HG02870 (cell line): Measurements from ENCODE around the gene ZNF664.
"Not testable (repeated sequence)": the region's sequence is repeated elsewhere in the genome, so short reads cannot be mapped to it uniquely, and the experiment has no call there.

Experiments
- ATAC-seq: cut with Tn5 transposase; IDR thresholded peaks from one replicate; pipeline ENCODE4 v1.9.1; 2021; ENCODE audit warnings: mild to moderate bottlenecking, moderate library complexity; ENCODE audit not compliant: unreplicated experiment

Gene ZNF664

DNA sequence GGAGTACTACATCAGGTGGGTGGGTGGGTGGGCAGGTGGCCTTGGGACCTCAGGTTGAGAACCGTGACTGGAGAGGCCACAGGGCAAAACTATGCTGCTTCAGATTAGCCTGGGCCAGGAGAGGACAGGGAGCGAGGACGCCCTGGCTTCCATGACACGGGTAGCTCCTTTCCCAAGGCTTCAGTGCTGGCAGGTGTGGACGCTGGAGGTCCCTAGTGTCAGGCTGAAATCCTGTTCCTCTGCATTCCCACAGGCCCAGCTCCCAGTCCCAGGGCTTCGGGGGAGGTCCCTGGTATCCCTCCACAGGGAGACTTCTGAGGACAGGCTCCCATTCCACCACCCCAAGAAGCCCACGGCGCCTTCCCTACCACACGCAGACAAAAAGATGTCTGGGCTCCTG, 32.0 kb upstream of the ZNF664 start:
- no peak for ATAC-seq

DNA sequence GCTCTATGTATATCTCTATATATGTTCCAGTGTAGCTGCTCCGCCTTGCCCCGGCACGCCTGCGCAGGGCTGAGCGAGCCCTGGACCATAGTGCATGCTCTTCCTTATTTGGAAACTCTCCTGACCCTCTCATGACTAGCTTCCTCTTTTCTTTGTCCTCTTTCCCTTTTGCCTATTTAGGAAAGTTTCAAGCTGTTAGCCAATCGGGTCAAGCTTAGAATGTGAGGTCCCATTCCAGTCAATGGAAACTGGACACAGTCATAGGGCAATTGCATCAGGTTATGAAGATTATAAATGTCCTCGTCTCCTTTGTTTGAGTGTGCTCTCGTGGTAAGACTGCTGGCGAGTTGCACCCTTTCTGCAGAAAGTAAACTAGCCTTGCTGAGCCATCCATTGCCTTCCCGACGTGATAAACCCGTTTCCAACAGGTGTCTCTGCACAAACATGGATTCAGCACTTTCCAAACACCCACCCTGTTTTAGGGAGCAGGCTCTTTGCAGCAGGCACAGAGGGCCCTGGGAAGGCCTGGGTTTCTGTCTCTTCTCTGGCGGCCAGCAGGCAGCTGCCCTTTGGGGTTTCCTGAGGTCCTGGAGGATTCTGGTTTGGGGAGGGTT, 31.3 kb upstream of the ZNF664 start:
- no peak for ATAC-seq

DNA sequence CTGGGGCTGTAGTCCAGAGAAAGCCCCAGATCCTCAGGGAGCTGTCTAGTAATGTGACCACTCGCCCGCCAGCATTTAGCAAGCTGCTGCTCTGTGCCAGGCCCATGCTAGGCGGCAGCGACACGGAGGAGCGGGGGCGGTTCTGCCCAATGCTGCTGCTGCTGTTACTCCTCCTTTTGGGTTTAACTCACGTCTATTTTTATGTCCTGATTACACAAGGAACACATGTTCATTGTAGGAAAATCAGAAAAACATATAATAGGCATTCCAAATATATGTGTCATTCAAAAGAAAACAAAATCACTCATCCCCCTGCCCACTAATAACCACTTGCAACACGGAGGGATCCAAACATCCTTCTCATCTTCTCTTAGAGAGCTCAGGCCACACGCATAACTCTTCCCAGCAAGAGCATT, 30.8 kb upstream of the ZNF664 start:
- ATAC-seq, result no peak

DNA sequence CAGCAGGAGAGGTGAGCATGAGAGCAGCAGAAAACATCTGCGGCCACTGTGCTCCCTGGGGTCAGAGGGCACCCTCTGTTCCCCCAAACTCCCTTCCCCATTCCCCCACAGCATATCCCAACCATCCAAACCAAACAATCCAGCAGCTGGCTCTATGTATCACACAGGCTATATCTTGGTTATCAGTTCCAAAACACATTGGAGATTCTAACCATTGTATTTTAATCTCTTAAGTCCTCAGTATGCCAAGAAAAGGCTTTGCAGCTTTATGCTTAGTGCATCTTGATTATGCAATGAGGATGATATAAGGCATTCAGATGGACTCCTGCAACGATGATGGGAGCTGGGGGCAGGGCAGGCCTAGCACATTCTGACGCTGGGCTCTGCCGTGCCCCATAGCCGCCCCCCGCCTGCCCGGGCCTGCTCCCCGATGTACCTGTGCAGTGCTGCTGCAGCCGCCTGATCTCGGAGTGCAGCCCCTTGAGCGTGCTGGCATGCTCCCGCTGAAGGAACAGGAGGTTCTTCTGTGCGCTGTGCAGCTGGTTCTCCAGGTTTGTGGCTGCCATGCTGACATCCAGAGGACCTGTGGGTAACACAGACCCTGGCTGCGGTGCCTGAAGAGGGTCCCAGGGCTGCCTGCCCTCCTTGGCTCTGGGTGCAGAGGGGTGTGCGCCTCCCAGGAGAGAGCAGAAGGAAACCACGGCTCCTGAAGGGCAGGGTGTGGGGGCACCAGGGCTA, 29.9 kb upstream of the ZNF664 start:
- ATAC-seq, result no peak

DNA sequence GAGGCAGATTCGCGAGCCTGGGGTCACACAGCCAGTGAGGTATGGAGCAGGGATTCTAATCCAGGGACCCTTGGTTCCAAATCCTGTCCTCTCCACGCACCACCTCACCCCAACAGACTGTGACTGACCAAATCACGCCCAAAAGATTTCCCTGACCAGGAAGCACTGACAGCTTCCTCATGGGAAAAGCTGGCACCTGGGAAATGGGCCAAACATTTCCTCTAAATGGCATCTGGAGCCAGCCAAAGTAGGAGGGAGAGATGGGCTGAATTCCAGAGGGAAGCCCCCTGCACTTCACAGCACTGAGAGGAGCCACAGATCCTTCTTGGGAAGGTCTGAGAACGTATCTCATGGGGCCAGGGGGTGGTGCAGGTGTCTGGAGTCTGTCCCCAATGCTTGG, 29.2 kb upstream of the ZNF664 start:
- no peak for ATAC-seq

DNA sequence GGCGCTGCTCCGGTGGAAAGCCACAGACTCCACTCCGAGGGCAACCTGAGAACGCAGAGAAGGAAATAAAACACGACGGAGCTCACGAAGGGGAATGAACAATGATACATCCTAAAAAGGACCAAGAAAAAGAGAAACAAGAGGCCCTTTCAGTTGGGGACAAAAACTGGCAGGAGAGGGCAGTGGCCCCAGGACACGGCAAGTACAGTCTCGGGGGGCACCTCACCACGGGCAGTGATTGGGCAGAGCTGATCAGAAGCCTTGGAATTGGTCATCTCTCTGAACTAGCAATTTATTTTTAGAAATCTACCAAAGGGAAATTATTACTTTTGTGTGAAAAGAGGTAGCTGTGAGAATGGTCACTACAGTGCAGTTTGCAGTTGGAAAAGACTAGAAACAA, 28.3 kb upstream of the ZNF664 start:
- no peak for ATAC-seq

DNA sequence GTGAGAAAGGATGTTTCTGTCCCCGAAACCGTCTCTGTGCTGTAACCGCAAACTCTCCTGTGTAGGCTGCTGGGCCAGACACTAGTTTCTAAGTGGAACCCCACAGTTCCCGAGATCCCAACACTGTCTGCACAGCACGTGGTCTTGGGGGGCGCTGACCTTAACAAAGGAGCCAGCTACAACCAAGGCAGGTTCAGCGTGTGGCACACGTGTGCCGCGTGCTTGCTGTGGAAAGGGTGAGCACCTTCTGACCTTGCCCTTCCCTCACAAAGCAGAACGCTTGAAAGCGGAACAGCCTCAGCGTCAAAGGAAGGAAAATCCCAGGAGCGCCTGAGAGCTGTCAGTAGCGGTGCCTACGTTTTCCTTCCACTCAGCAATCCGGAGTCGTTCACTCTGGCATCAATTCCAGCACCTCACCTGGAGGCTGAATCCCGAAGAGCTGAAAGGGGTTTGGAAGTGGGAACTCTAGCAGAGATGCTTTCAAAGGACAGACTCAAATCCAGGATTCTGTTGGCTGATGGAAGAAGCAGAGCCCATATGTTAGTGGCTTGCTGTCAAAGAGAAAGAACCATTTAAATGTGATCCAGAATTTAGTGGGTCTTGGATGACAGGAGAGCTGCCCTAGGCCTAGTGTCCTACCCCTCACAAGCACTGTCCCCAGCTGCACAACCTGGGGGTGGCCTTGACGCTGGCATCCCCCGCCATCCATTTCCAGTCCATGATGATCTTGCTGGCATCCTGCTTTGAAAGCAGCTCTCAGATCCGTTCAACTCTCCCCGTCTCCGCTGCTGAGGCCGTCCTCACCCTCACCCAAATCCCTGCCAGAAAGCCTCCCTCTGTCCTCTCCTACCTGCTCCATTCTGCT, 27.5 kb upstream of the ZNF664 start:
- ATAC-seq, result no peak

DNA sequence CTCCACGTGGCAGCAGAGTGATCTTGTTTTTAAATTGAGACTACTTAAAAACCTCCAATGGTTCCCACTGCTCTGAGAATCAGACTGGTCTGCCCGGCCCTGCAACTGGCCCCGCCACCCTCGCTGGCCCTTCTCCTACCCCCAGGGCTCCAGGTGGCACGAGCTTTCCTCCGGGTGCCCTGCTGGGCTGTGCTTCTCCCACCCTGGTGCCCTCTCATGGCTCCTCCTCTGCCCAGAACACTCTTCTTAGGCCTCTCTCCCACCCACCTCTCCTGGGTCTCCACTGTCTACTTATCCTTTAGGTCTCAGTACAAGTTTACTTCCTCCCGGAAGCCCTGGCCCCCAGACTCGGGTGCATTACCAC, 26.9 kb upstream of the ZNF664 start:
- no peak for ATAC-seq

DNA sequence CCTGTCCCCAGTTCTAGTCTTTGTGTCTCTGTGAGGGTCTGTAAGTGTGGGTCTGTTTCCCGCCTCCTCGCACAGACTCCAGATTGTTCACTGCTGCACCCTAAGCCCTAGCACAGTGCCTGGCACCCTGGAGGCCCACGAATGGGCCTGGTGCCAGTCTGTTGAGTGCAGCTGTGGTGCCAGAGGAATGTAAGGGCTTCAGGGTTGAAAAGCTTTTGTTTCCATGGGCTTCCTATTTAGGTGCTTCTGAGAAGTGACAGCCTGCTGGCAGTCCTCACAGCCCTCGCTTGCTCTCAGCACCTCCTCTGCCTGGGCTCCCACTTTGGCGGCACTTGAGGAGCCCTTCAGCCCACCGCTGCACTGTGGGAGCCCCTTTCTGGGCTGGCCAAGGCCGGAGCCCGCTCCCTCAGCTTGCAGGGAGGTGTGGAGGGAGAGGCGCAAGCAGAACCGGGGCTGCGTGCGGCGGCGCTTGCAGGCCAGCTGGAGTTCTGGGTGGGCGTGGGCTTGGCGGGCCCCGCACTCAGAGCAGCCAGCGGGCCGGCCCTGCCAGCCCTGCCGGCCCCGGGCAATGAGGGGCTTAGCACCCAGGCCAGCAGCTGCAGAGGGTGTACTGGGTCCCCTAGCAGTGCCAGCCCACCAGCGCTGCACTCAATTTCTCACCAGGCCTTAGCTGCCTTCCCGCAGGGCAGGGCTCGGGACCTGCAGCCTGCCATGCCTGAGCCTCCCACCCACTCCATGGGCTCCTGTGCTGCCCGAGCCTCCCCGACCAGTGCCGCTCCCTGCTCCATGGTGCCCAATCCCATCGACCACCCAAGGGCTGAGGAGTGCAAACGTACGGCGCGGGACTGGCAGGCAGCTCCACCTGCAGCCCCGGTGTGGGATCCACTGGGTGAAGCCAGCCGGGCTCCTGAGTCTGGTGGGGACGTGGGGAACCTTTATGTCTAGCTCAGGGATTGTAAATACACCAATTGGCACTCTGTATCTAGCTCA, 26.2 kb upstream of the ZNF664 start:
- not testable (repeated sequence) for ATAC-seq

DNA sequence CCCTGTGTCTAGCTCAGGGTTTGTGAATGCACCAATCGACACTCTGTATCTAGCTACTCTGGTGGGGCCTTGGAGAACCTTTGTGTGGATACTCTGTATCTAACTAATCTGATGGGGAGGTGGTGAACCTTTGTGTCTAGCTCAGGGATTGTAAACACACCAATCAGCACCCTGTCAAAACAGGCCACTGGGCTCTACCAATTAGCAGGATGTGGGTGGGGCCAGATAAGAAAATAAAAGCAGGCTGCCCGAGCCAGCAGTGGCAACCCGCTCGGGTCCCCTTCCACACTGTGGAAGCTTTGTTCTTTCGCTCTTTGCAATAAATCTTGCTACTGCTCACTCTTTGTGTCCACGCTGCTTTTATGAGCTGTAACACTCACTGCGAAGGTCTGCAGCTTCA, 25.5 kb upstream of the ZNF664 start:
- not testable (repeated sequence) for ATAC-seq

DNA sequence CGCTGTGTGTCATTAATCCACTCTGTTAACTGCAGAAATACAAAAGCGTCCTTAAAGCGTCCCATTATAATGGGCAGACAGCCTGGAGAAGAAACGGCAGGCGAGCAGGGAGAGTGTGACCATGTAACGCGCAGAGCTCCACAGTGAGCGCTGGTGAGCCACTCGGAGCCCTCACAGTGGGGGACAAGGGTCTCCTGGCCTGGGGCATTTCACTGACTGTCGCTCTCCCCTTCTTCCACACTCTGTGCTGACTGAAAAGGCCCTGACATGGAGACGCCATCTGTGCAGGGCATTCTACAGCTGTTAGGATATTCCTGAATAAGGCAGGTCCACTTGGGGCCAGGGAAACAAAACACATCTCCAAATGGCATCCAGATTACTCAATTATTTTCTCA, 24.6 kb upstream of the ZNF664 start:
- ATAC-seq, result no peak

DNA sequence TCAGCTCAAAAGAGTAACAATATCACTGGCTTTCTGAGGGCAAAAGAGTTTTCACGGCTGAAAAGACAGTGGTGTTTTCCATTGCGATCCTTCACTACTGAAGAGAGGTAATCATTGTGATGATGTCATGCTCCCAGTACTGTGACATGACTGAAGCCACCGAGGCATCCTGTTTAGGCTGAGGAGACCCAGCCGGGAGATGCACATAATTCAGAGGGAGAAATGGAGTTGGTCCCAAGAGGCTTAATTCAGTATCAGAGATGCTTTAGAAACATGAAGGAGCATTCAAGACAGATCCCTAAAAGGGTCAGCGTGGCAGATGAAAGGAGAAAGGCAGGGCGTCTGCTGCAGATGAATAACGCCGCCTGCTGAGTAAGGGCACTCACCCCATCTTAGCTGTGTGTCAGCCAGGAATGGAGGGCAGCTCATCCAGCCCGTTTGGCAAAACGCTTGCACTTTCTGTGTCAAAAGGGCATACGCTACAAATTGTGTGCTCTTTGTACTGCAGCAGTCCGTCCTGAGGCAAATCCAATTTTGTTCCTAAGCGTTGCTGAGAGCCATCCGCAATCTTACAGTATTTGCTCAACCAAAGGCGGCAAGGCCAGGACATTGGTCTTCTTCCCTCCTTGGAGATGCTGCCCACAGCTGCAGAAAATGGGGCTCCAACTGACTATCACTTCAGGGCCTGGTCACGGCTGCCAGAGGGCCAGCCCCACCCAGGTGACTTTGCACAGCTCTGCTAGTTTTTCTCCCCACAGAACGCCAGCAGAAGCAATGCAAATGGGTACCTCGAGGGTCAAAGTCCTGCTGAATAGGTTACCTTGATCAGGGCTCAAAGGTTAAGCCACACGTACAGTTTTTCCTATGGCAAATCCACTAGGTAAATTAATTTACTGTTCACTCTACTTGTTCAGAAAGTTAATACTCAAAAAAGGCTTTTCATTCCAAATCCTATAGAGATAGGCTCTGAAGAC, 23.9 kb upstream of the ZNF664 start:
- ATAC-seq, result no peak

DNA sequence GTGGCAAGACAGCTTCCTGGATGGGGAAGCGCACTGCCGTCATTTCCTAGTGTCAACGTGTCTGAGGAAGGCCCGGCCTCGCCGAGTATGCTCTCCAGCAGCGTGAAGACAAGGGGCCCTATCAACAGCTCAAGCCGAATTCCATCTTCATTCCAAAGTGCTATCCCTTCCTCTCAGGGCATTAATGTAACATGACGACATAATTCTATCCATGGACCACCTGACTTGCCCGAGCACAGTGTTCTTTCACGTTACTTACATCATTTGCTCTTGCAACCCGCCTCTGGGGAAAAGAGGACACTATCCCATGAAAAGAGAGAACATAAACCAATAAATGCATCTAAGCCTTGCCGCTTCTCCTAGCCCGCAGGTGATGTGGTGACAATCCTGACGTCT, 23.2 kb upstream of the ZNF664 start:
- no peak for ATAC-seq

DNA sequence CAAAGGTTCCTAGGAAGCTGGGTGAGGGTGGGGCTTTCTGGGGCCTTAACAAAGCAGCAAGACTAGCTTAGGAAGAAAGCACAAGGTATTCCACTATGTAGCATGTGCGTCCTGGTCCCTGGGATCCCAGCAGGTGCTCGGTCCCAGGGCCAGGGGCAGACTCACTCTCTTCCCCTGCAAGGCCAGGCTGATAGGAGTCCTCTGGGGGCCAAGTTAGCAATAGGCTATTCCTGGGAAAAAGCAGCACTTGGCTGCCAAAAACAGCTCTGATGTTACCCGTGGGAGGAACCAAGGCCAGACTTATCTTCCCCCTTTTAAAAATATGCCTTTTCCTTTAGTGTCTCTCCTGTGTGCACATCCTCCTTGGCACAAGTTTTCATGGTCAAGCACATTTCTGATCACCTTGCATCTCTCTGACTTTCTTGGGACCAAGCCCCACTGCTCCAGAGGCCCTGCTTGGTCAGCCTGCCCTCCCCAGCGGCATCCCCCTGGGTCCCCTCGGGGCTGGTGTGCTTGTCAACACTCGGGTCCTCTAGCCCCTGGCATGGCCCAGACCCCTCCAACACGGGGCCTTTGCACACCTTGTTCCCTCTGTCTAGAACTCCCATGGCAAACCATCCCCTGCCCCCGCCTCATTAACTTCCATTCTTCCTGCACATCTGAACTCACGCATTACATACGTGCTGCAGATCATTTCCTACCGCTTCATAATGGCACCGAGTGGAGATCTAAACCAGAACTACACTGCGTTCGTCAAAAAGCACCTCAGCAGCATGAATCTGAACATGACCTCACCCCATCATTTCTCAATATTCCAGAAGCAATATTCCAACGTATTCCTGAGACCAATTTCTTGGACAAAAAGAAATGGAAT, 22.3 kb upstream of the ZNF664 start:
- ATAC-seq, result no peak

DNA sequence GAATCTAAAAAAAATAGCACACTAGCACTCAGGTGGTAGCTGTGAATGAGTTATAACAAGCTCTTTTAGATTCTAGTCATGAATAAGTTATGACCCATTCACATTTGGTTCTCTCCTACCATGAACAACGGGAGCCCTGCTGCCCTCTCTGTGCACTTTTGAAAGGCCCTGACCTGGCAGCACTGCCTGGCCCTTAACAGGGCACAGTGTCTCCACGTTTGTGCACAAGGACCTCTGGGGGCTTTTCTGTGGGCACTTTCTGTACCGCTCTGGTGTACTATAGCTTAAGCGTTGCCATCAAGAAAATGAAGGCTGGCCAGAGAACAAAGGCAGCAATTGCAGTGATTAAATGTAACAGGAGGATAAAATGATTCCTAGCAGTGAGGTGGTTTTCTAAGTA, 21.5 kb upstream of the ZNF664 start:
- no peak for ATAC-seq

DNA sequence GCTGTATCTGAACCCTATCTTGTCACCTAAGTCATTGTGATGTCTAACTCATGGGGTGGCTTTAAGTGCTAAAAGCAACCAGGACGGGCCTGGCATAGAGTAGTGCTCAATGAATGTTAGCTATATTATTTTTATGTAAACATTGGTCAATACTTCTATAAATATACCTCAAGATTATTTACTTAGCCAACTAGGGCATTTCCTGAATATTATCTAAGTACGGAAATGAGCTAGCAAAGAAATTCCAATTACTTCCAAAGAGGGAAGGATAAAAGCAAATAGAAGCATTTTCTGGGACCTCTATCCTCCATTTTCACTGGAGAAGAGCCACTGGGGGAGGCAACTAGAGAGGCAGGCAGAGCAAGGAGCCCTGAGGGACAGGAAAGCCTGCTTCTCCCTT, 21.0 kb upstream of the ZNF664 start:
- ATAC-seq, result no peak

DNA sequence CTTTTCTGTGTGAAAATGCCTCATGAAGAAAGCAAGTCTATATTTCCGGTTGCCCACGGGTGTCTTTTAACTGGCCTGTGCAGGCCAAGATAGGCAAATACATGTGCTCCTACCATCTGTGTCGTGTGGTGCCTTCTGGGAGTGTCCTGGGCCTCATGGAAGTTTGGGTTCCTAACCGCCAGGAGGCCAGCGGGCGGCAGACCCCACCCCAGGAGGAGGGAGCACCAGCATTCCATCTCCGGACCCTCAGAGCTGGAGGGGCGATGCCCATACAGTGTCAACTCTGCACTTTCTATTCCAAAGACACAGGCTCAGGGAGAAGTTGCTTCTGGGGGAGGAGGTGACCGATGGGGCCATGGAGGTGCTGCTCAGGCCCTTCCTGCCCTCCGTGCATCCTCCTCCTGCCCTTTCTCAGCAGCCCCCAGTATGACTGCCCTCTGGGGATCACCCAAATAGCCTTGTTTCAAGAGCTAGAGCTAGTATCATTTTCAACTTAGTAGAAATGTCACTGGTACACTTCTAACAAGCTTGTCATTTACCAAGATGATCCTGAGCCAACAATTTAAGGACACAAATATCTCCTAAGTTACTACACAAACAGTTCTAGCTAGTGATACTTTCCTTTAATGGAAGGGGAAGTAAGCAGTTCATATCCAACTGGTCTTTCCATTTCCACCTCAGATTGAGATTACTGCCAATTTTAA, 18.2 kb upstream of the ZNF664 start:
- no peak for ATAC-seq

DNA sequence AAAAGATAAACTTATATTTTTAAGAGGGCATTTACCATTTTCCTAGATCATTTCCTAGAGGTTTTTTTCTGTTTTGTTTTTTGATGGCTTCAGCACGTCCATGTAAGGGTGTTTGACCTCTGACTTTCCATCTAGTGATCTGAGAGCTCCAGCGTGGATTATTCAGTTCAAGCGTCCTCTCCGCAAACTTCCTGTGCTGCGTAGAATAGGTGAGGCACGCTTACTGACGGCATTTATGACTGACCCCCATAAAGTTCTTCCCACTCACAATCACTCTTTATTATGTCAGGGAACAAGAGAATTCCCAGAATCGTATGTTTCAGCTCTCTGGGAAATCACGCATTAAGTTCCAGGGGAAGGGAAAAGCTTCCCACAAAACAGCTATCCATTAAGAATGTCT, 16.8 kb upstream of the ZNF664 start:
- no peak for ATAC-seq
